Stimulated activated CD8-positive, alpha-beta memory T cell treated with anti-CD3 and anti-CD28 coated beads, Interleukin-15, amount 100 ng/mL, for 1 hour (primary cell): ENCODE measurements around the gene DGLUCY.
"Not testable (repeated sequence)": the region's sequence is repeated elsewhere in the genome, so short reads cannot be mapped to it uniquely, and the experiment has no call there.

Experiments
- DNase-seq: peaks from one replicate; pipeline ENCODE4 v3.0.0-alpha.2; 2020; ENCODE audit warnings: low read depth

DGLUCY gene

GRCh38 chr14:91207008-91207407 is 93.1 kb downstream of the DGLUCY start:
- DNase-seq = no peak

GRCh38 chr14:91211017-91211416 is 97.1 kb downstream of the DGLUCY start:
- DNase-seq = no peak

- no peak for DNase-seq
Measured at GRCh38 chr14:91214306-91214705, 100.4 kb downstream of the DGLUCY start.

- DNase-seq = no peak
Measured at GRCh38 chr14:91215381-91215780, 101.5 kb downstream of the DGLUCY start.

- no peak for DNase-seq
Measured at GRCh38 chr14:91216731-91217226, 102.9 kb downstream of the DGLUCY start.

- no peak for DNase-seq
Measured at GRCh38 chr14:91218014-91218413, 104.1 kb downstream of the DGLUCY start.

GRCh38 chr14:91219517-91220389 is 105.9 kb downstream of the DGLUCY start:
- DNase-seq = no peak

- no peak for DNase-seq
Measured at GRCh38 chr14:91220581-91221000, 106.7 kb downstream of the DGLUCY start.

- no peak for DNase-seq
Measured at GRCh38 chr14:91221270-91221669, 107.4 kb downstream of the DGLUCY start.

- no peak for DNase-seq
Measured at GRCh38 chr14:91223028-91223783, 109.3 kb downstream of the DGLUCY start.

GRCh38 chr14:91225025-91225424 is 111.2 kb downstream of the DGLUCY start:
- no peak for DNase-seq

- not testable (repeated sequence) for DNase-seq
Measured at GRCh38 chr14:91226360-91226759, 112.5 kb downstream of the DGLUCY start.

GRCh38 chr14:91227183-91227628 is 113.3 kb downstream of the DGLUCY start:
- no peak for DNase-seq

- DNase-seq = peak; percentile 49
Measured at GRCh38 chr14:91228112-91229004, 114.5 kb downstream of the DGLUCY start.

- DNase-seq = no peak
Measured at GRCh38 chr14:91229005-91229382, 115.1 kb downstream of the DGLUCY start.

- no peak for DNase-seq
Measured at GRCh38 chr14:91229743-91230200, 115.9 kb downstream of the DGLUCY start.

GRCh38 chr14:91230397-91231035 is 116.6 kb downstream of the DGLUCY start:
- no peak for DNase-seq

GRCh38 chr14:91231446-91231845 is 117.6 kb downstream of the DGLUCY start:
- DNase-seq = no peak

GRCh38 chr14:91232052-91232451 is 118.2 kb downstream of the DGLUCY start:
- no peak for DNase-seq

- DNase-seq = no peak
Measured at GRCh38 chr14:91232603-91233002, 118.7 kb downstream of the DGLUCY start.
